Activated T-helper 1 cell treated with anti-CD3 and anti-CD28 coated beads, Interleukin-2, amount 50 U/mL, for 16 hours (primary cell): ENCODE data around the gene TSPAN8.
"Not testable (repeated sequence)": the region's sequence is repeated elsewhere in the genome, so short reads cannot be mapped to it uniquely, and the experiment has no call there.

Experiments used
- DNase-seq, 2 donors: peaks; one replicate each; pipeline ENCODE4 v3.0.0-alpha.2; 2020; ENCODE audit warnings: low read depth in 1 of 2, low spot score in 1 of 2

Gene TSPAN8

GRCh38 chr12:71164568-71165197 is 6.9 kb upstream of the TSPAN8 start:
- no peak for DNase-seq

GRCh38 chr12:71164166-71164565 is 6.4 kb upstream of the TSPAN8 start:
- no peak for DNase-seq

- no peak for DNase-seq
These were observed 5.3 kb upstream of the TSPAN8 start for GRCh38 chr12:71162832-71163763.

DNA sequence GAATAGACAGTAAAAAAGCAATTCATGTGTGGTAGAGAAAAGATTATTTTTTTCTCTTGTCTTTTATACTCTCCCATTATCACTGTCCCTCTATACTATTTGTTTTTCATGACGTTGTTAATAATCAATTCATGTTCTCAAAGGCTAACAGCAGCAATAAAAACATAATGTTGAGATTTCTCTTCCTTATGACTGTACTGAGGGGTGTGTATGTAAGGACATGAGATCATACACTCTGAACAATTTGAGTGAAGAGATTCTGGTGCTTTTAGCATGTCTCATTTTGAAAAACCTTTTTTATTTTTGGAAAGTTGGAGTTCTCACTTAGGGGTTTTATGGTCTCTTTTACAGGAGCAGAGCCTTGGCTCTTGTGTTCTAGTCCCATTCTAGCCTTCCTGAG is 3.8 kb upstream of the TSPAN8 start:
- no peak for DNase-seq

DNA sequence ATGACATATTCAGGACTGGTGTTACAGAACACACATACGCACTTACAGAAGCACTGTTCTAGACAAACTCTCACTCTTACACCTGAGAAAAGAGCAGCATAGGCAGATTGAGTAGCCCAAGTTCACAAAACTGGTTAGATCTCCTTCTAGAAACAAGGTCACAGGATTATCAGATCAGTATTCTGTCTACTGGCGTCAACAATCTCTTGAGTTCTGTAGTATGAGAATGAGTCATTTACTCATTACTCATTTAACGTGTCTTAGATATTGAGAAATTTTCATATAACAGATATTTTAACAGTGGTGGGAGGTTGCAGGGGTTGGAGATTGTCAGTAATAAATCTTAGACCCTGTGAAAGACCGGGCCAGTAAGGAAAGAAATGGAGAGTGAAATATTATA is 2.8 kb upstream of the TSPAN8 start:
- DNase-seq = no peak

- no peak for DNase-seq
These were observed 2.1 kb upstream of the TSPAN8 start for GRCh38 chr12:71159878-71160277.

DNA sequence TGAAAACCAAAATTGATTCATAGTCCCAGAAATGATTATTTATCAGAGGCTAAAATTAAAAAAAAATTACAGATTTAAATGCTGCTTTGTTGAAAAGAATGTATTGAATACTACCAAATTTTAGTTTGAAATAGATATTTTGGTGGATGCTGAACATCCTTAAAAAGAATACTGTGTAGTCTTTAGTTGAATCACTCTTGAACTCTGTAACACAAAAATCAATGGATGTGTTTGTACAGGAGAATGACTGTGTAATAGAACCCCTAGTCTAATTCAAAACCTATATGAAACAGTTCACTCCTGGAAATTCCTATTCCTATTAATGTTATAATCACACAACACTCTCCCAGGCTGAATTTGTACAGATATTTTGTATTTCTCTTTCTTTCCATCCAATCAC is 1.5 kb upstream of the TSPAN8 start:
- DNase-seq = no peak

- DNase-seq = no peak
These were observed 623 bp upstream of the TSPAN8 start for GRCh38 chr12:71158361-71158882.

GRCh38 chr12:71155225-71155624 is 2.6 kb downstream of the TSPAN8 start:
- DNase-seq = no peak

DNA sequence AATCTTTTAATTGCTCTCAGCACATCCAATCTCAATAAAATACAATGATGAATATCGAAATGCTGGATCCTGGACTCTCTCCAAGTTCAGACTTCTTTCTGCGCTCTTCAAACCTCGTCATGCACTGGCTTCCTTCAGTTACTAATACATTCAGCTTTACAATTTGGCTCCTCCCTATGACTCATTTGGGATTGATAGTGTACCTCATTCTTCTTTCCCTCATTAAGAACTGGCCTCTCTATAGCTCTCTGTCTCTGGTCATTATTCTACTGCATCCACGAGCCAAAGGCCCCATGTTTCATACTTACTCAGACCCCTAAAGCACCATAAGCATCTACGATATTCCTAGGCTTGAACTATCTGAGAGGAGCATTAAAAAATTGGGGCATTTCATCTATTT is 4.9 kb downstream of the TSPAN8 start:
- DNase-seq = no peak

DNA sequence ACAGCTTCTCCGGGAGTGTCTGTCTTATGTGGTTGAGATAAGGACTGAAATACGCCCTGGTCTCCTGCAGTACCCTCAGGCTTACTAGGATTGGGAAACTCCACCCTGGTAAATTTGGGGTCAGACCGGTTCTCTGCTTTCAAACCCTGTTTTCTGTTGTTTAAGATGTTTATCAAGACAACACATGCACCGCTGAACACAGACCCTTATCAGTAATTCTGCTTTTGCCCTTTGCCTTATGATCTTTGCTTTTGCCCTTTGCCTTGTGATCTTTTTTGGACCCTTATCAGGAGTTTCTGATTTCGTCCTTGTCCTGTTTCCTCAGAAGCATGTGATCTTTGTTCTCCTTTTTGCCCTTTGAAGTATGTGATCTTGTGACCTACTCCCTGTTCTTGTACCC is 7.8 kb downstream of the TSPAN8 start:
- not testable (repeated sequence) for DNase-seq

- no peak for DNase-seq
These were observed 13.1 kb downstream of the TSPAN8 start for GRCh38 chr12:71144682-71145081.

- no peak for DNase-seq
These were observed 14.8 kb downstream of the TSPAN8 start for GRCh38 chr12:71142956-71143355.

GRCh38 chr12:71142016-71142415 is 15.8 kb downstream of the TSPAN8 start:
- DNase-seq = no peak

DNA sequence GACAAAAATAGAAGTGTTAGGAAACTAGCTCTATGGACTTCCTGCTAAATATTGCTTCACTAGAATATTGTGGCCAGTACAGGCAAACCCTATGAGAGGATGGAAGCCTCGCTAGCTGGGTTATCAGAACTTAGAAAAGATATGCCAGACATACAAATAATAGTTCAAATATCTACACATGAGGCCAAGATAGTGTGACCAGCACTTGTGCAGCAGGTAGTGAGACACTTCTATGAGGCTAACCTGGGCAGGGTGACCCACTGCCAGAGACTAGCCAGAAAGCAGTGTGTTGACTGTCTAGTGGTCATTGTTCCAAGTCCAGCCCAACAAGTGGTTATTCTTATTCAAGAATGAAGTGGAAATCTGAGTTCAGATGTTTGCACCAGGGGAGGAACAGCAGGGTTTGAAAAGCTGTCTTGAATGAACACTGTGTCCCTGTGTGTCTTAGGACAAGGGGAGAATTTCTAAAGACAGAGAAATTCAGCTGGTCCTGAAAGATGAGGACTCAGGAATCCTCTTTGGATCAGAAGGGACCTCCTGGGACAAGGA is 16.3 kb downstream of the TSPAN8 start:
- no peak for DNase-seq

DNA sequence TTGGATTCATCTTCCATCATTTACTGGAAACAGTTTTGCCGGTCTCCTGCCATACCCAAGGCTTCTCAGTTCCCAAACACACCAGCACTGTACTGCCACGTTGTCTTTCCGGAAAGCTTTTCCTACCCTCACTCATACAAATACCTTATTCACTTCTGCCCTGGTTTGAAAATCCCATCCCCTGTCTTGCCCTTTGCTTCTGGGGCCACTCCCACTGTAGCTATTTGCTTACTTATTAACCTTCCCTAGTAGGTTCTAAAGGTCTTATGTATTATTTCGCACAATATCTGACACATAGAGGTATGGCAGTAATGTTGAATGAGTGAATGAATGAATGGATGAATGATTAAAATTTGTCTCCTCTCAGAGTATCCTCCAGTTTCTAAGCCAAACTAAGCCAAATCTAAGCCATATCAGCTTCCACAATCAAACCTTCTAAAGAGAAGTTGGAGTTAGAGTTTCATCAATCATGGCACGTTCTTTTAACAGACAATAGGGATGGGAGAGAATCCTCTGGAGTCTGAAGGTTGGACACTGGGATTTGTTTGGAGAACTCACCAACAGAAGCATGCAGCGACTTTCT is 18.6 kb downstream of the TSPAN8 start:
- DNase-seq = no peak

DNA sequence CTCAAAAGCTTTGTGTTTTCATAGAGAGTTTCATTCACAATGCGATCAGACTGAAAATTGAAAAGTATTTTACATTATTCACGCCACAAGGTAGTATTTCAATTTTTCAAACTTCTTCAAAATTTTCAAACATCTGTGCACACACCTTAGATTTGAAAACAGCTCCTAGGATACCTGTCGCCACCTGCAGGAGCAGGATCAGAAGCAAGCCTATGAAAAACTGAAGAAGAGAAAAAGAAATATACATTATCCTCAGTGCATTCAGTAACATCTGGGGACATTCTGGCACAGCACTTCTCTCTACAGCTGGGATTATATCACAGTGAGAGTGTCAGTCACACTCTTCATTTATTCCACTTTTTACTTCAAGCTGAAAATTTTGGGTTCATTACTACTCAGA is 19.8 kb downstream of the TSPAN8 start:
- DNase-seq = no peak

DNA sequence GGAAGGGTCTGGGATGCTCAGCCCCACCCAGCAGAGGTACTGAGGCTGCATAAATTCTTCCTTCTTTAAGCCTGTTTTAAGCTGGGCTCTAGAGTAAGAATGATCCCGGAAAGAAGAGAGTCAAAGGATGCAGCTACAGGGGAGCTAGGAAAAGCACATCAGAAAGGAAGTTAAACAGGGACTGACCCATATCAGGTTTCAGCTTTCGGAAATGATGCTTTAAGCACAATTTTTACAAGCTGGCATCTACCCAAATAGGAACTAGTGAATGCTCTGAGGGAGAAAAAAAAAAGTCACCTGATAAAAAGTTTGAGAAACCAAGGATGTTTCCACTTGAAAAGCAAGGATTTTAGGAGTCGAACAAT is 22.0 kb downstream of the TSPAN8 start:
- no peak for DNase-seq

DNA sequence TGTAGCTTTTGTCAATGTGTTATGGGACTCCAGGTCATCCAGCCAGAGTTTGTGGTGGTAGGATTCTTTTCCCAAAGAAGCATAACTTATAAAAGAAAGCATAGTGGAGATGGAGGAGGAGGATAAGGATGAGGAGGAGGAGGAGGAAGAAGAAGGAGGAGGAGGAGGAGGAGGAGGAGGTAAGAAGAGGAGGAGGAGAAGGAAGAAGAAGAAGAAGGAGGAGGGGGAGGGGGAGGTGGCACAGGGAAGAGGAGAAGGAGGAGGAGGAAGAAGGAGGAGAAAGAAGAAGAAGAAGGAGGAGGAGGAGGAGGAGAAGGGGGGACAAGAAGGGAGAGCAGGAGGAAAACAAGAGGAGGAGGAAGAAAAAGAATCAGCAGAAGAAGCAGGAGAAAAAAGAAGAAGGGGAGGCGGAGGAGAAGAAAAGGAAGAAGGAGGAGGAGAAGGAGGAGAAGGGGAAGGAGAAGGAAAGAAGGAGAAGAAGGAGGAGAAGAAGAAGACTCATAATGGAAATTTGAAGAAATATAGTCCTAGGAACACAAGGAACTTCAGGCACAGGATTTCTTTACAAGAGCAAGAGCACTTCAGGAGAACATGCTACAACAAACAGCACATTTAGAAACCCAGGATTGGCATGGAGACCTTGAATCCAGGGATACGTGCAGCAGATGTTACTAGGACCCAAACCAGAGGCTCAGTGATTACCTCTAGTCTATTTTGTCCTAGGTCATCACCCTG is 22.6 kb downstream of the TSPAN8 start:
- DNase-seq = no peak

DNA sequence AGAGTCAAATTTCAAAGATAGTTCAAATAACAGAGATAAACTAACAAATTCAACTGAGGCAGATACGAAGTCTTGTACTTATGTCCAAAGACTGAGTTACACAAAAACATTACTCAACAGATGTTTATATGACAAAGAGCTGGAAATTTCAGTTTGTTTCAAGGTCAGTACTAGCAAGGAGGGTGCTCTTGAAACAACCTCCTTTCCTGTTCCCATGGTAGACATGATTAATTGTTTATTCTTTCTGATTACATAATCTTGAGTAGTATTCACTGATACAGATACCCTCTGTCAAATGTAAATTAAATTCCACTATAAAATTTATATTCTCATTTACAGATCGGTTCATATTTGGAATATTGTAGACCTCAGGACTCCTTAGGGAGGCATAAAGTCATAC is 23.4 kb downstream of the TSPAN8 start:
- no peak for DNase-seq

GRCh38 chr12:71130521-71131069 is 27.2 kb downstream of the TSPAN8 start:
- no peak for DNase-seq
